ENCODE data around the gene PRRC1. TPM values are rescaled to one million over a fixed set of nuclear protein-coding genes. Genes with fewer than 3 reads are reported as not detected.
"Not testable (repeated sequence)": the region's sequence is repeated elsewhere in the genome, so short reads cannot be mapped to it uniquely, and the experiment has no call there.

PRRC1 gene
- polyA plus RNA-seq, 1 of the 3 experiments (the other 2 are of a cell fraction), result 26.6 TPM

- TF ChIP-seq, protein P1, sequence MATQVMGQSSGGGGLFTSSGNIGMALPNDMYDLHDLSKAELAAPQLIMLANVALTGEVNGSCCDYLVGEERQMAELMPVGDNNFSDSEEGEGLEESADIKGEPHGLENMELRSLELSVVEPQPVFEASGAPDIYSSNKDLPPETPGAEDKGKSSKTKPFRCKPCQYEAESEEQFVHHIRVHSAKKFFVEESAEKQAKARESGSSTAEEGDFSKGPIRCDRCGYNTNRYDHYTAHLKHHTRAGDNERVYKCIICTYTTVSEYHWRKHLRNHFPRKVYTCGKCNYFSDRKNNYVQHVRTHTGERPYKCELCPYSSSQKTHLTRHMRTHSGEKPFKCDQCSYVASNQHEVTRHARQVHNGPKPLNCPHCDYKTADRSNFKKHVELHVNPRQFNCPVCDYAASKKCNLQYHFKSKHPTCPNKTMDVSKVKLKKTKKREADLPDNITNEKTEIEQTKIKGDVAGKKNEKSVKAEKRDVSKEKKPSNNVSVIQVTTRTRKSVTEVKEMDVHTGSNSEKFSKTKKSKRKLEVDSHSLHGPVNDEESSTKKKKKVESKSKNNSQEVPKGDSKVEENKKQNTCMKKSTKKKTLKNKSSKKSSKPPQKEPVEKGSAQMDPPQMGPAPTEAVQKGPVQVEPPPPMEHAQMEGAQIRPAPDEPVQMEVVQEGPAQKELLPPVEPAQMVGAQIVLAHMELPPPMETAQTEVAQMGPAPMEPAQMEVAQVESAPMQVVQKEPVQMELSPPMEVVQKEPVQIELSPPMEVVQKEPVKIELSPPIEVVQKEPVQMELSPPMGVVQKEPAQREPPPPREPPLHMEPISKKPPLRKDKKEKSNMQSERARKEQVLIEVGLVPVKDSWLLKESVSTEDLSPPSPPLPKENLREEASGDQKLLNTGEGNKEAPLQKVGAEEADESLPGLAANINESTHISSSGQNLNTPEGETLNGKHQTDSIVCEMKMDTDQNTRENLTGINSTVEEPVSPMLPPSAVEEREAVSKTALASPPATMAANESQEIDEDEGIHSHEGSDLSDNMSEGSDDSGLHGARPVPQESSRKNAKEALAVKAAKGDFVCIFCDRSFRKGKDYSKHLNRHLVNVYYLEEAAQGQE (IDR thresholded peaks at IDR 0.05; ENCODE audit: low read depth, low read length), result no peak
- TF ChIP-seq SMC3 (IDR thresholded peaks at IDR 0.05; ENCODE audit: low read depth, low read length) (no peak), RAD21 (IDR thresholded peaks at IDR 0.05; ENCODE audit: low read length) (no peak), USF1 (IDR thresholded peaks at IDR 0.05; ENCODE audit: borderline replicate concordance, low read depth) (no peak), MXI1 (IDR thresholded peaks at IDR 0.05; ENCODE audit: low read depth, low read length) (no peak), RFX5 (IDR thresholded peaks at IDR 0.05; ENCODE audit: low read length) (no peak), FOSL2 (IDR thresholded peaks at IDR 0.05; ENCODE audit: borderline replicate concordance, low read depth) (no peak), RXRA (IDR thresholded peaks at IDR 0.05; ENCODE audit: borderline replicate concordance, low read depth) (no peak), MAX (IDR thresholded peaks at IDR 0.05; ENCODE audit: low read depth) (no peak)
- TF ChIP-seq, protein P2, sequence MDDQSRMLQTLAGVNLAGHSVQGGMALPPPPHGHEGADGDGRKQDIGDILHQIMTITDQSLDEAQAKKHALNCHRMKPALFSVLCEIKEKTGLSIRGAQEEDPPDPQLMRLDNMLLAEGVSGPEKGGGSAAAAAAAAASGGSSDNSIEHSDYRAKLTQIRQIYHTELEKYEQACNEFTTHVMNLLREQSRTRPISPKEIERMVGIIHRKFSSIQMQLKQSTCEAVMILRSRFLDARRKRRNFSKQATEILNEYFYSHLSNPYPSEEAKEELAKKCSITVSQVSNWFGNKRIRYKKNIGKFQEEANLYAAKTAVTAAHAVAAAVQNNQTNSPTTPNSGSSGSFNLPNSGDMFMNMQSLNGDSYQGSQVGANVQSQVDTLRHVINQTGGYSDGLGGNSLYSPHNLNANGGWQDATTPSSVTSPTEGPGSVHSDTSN (IDR thresholded peaks at IDR 0.05), result no peak
Measured at GRCh38 chr5:127529904-127530682, 12.7 kb downstream of the PRRC1 start (continued).

GRCh38 chr5:127536687-127537086 is 19.2 kb downstream of the PRRC1 start:
- 75% methylated on average over 2 of the region's 2 CpGs for WGBS (ENCODE audit: low lambda C conversion rate)
- peaks cover 81 to 87% of the 10 kb centered on the region in 2 experiments for H3K36me3 ChIP-seq (replicated peaks in 1 of 2; ENCODE audit: control insufficient read depth in 1 of 2, insufficient read depth in 2 of 2, low read length in 1 of 2)
- ChIA-PET POLR2A (no interaction called here), CTCF (interaction anchor here (0.6 to 1.6 kb wide), 12 partner anchors 9 to 709 kb away, joined by 3 to 5 read pairs (median 4); no protein-coding TSS in a partner anchor)
- TF ChIP-seq RAD21 (IDR thresholded peaks at IDR 0.05; ENCODE audit: low read length) (no peak), RXRA (IDR thresholded peaks at IDR 0.05; ENCODE audit: borderline replicate concordance, low read depth) (no peak), GABPA (IDR thresholded peaks at IDR 0.05; ENCODE audit: low read depth) (no peak), POLR2AphosphoS5 (IDR thresholded peaks at IDR 0.05; ENCODE audit: low read depth, low read length) (no peak)
- TF ChIP-seq, protein P3, sequence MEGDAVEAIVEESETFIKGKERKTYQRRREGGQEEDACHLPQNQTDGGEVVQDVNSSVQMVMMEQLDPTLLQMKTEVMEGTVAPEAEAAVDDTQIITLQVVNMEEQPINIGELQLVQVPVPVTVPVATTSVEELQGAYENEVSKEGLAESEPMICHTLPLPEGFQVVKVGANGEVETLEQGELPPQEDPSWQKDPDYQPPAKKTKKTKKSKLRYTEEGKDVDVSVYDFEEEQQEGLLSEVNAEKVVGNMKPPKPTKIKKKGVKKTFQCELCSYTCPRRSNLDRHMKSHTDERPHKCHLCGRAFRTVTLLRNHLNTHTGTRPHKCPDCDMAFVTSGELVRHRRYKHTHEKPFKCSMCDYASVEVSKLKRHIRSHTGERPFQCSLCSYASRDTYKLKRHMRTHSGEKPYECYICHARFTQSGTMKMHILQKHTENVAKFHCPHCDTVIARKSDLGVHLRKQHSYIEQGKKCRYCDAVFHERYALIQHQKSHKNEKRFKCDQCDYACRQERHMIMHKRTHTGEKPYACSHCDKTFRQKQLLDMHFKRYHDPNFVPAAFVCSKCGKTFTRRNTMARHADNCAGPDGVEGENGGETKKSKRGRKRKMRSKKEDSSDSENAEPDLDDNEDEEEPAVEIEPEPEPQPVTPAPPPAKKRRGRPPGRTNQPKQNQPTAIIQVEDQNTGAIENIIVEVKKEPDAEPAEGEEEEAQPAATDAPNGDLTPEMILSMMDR (IDR thresholded peaks at IDR 0.05), result peak; percentile 61
- no peak overlapping the region for H3K4me3 ChIP-seq (ENCODE audit: low read depth in 2 of 2, low read length in 1 of 2)
- no peak overlapping the region for H3K27ac ChIP-seq (ENCODE audit: low read depth in 2 of 2, low read length in 1 of 2)
- peak; percentile 14 for DNase-seq
- H3K9ac ChIP-seq, result no peak overlapping the region
- H3K4me1 ChIP-seq (ENCODE audit: control insufficient read depth in 1 of 2, insufficient read depth in 2 of 2, low read depth in 1 of 2, low read length in 1 of 2), result no peaks in the 10 kb centered on the region; a peak in 2 of 4 replicates
- H3K79me2 ChIP-seq (ENCODE audit: insufficient read depth), result peaks cover 42% of the 10 kb centered on the region
- no peaks in the 10 kb centered on the region for H3K9me2 ChIP-seq
- no peaks in the 10 kb centered on the region for H4K20me1 ChIP-seq (ENCODE audit: insufficient read depth)
- no peak overlapping the region for H3K4me2 ChIP-seq
- H3F3A ChIP-seq (replicated peaks; ENCODE audit: insufficient read depth), result peaks cover 39% of the 10 kb centered on the region
- H2AFZ ChIP-seq (ENCODE audit: low read depth), result no peak overlapping the region
- no peaks in the 10 kb centered on the region for H3K9me3 ChIP-seq
- no peaks in the 10 kb centered on the region for H3K27me3 ChIP-seq (ENCODE audit: insufficient read depth)

DNA sequence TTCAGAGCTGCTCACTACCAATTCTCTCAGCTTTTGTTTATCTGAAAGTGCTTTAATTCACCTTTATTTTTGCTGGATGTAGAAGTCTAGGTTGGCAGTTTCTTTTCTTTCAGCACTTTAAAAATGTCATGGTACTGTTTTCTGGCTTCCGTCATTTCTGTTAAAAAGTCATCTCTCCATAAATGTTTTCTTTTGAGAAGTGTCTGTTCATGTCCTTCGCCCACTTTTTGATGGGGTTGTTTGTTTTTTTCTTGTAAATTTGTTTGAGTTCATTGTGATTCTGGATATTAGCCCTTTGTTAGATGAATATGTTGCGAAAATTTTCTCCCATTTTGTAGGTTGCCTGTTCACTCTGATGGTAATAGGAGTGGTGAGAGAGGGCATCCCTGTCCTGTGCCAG is 23.1 kb downstream of the PRRC1 start:
- H3K27ac ChIP-seq (ENCODE audit: low read depth in 2 of 2, low read length in 1 of 2); H3K4me3 ChIP-seq (ENCODE audit: low read depth in 2 of 2, low read length in 1 of 2); H3K27me3 ChIP-seq (ENCODE audit: insufficient read depth); H4K20me1 ChIP-seq (ENCODE audit: insufficient read depth); H3K4me2 ChIP-seq; DNase-seq; POLR2A ChIA-PET; H3K9me3 ChIP-seq; H2AFZ ChIP-seq (ENCODE audit: low read depth); H3K4me1 ChIP-seq (ENCODE audit: control insufficient read depth in 1 of 2, insufficient read depth in 2 of 2, low read depth in 1 of 2, low read length in 1 of 2); H3K9me2 ChIP-seq; CTCF ChIA-PET; H3K9ac ChIP-seq: not testable (repeated sequence)
- H3K79me2 ChIP-seq (ENCODE audit: insufficient read depth), result peaks cover 67% of the 10 kb centered on the region
- H3K36me3 ChIP-seq (replicated peaks in 1 of 2; ENCODE audit: control insufficient read depth in 1 of 2, insufficient read depth in 2 of 2, low read length in 1 of 2), result peaks cover 47 to 52% of the 10 kb centered on the region in 2 experiments
- H3F3A ChIP-seq (replicated peaks; ENCODE audit: insufficient read depth), result peaks cover 25% of the 10 kb centered on the region
- WGBS (ENCODE audit: low lambda C conversion rate), result 94% methylated on average over 3 of the region's 3 CpGs

Data from SK-N-SH (cell line).